ENCODE results near the gene TEX11.
"Not testable (repeated sequence)": the region's sequence is repeated elsewhere in the genome, so short reads cannot be mapped to it uniquely, and the experiment has no call there.

GRCh38 chrX:70711336-70711735 is 197.2 kb downstream of the TEX11 start:
- not testable (repeated sequence) for TF ChIP-seq NANOG (IDR thresholded peaks at IDR 0.05; ENCODE audit: borderline replicate concordance); CTCF (conservative IDR thresholded peaks at IDR 0.05; ENCODE audit: low read depth in 2 of 2)
